Activated T-cell treated with anti-CD3 and anti-CD28 coated beads, Interleukin-2, amount 50 U/mL, for 72 hours (primary cell): ENCODE measurements around the gene TTLL10. TPM values are rescaled to one million over a fixed set of nuclear protein-coding genes. Genes with fewer than 3 reads are reported as not detected.
"Not testable (repeated sequence)": the region's sequence is repeated elsewhere in the genome, so short reads cannot be mapped to it uniquely, and the experiment has no call there.

Experiments used
- ATAC-seq, 2 donors: fragments of 150-1000 bp; cut with Tn5 transposase; replicated peaks in 1 of 2; 2 replicates each; pipeline ENCODE4 v1.10.0; 2021; ENCODE audit warnings: moderate library complexity in 2 of 2, mild to moderate bottlenecking in 1 of 2
- DNase-seq, 2 donors: peaks; one replicate each; pipeline ENCODE4 v3.0.0; 2021 to 2022; ENCODE audit warnings: mixed read lengths in 1 of 2
- H3K27ac Mint-ChIP-seq: one replicate; pipeline ENCODE4 v1.8.0; 2022; ENCODE audit warnings: mild to moderate bottlenecking, moderate library complexity, mixed read lengths
- H3K27me3 Mint-ChIP-seq: one replicate; pipeline ENCODE4 v1.8.0; 2022; ENCODE audit warnings: low read depth, mixed read lengths
- H3K36me3 Mint-ChIP-seq, 2 donors: one replicate each; pipeline ENCODE4 v1.8.0; 2022; ENCODE audit warnings: mixed read lengths in 2 of 2, mild to moderate bottlenecking in 1 of 2; ENCODE audit not compliant: insufficient read depth in 2 of 2
- H3K4me1 Mint-ChIP-seq: one replicate; pipeline ENCODE4 v1.8.0; 2022; ENCODE audit warnings: low read depth, mixed read lengths
- H3K4me3 Mint-ChIP-seq, 2 donors: one replicate each; pipeline ENCODE4 v1.8.0; 2022; ENCODE audit warnings: mild to moderate bottlenecking in 2 of 2, mixed read lengths in 2 of 2, moderate library complexity in 2 of 2
- H3K9me3 Mint-ChIP-seq, 2 donors: one replicate each; pipeline ENCODE4 v1.8.0; 2022; ENCODE audit warnings: mixed read lengths in 2 of 2
- total RNA-seq, 2 donors: library from RNA; stranded (reverse); gene quantifications; one replicate each; pipeline ENCODE4 v1.2.3, GENCODE V29; 2022

TTLL10 gene
- total RNA-seq, 2 donors from 2014 or later, result 0.36 TPM; not detected in 1

- no peaks in the 10 kb centered on the region for H3K4me1 Mint-ChIP-seq
- ATAC-seq (no peak), DNase-seq (no peak)
- no peak overlapping the region for H3K27ac Mint-ChIP-seq
- no peaks in the 10 kb centered on the region for H3K9me3 Mint-ChIP-seq
- no peaks in the 10 kb centered on the region for H3K36me3 Mint-ChIP-seq
- peaks cover 21% of the 10 kb centered on the region for H3K27me3 Mint-ChIP-seq
- no peak overlapping the region for H3K4me3 Mint-ChIP-seq
Measured at GRCh38 chr1:1183221-1183747, 9.6 kb downstream of the TTLL10 start.

GRCh38 chr1:1183833-1184775 is 10.4 kb downstream of the TTLL10 start:
- no peaks in the 10 kb centered on the region for H3K9me3 Mint-ChIP-seq
- DNase-seq (no peak), ATAC-seq (peak; percentile 26 to 37)
- no peaks in the 10 kb centered on the region for H3K36me3 Mint-ChIP-seq
- no peak overlapping the region for H3K27ac Mint-ChIP-seq
- peaks cover 21% of the 10 kb centered on the region for H3K27me3 Mint-ChIP-seq
- H3K4me1 Mint-ChIP-seq, result no peaks in the 10 kb centered on the region
- no peak overlapping the region for H3K4me3 Mint-ChIP-seq

GRCh38 chr1:1185101-1185765 is 11.6 kb downstream of the TTLL10 start:
- DNase-seq, result no peak
- H3K4me3 Mint-ChIP-seq, result no peak overlapping the region
- peaks cover 21% of the 10 kb centered on the region for H3K27me3 Mint-ChIP-seq
- no peaks in the 10 kb centered on the region for H3K9me3 Mint-ChIP-seq
- no peaks in the 10 kb centered on the region for H3K4me1 Mint-ChIP-seq
- no peaks in the 10 kb centered on the region for H3K36me3 Mint-ChIP-seq
- H3K27ac Mint-ChIP-seq, result no peak overlapping the region
- ATAC-seq, result no peak

GRCh38 chr1:1187938-1188337 is 14.3 kb downstream of the TTLL10 start:
- Mint-ChIP-seq H3K4me3 (no peak overlapping the region), H3K36me3 (peaks cover 4 to 7% of the 10 kb centered on the region in 2 donors), H3K4me1 (no peaks in the 10 kb centered on the region), H3K9me3 (peaks cover 0 to 6% of the 10 kb centered on the region in 2 donors), H3K27me3 (peaks cover 5% of the 10 kb centered on the region), H3K27ac (no peak overlapping the region)
- DNase-seq (no peak), ATAC-seq (no peak)

- ATAC-seq (no peak), DNase-seq (no peak)
- no peaks in the 10 kb centered on the region for H3K27me3 Mint-ChIP-seq
- no peak overlapping the region for H3K27ac Mint-ChIP-seq
- H3K4me1 Mint-ChIP-seq, result no peaks in the 10 kb centered on the region
- peaks cover 0 to 6% of the 10 kb centered on the region in 2 donors for H3K9me3 Mint-ChIP-seq
- peaks cover 4 to 7% of the 10 kb centered on the region in 2 donors for H3K36me3 Mint-ChIP-seq
- H3K4me3 Mint-ChIP-seq, result no peak overlapping the region
Measured at GRCh38 chr1:1189111-1189510, 15.4 kb downstream of the TTLL10 start.

GRCh38 chr1:1191734-1192133 is 18.1 kb downstream of the TTLL10 start:
- peaks cover 7% of the 10 kb centered on the region for H3K4me1 Mint-ChIP-seq
- DNase-seq (no peak), ATAC-seq (no peak)
- peaks cover 6 to 14% of the 10 kb centered on the region in 2 donors for H3K9me3 Mint-ChIP-seq
- H3K27me3 Mint-ChIP-seq, result no peaks in the 10 kb centered on the region
- H3K27ac Mint-ChIP-seq, result no peak overlapping the region
- H3K36me3 Mint-ChIP-seq, result peaks cover 17 to 19% of the 10 kb centered on the region in 2 donors
- no peak overlapping the region for H3K4me3 Mint-ChIP-seq

GRCh38 chr1:1194723-1195122 is 21.0 kb downstream of the TTLL10 start:
- peaks cover 17 to 19% of the 10 kb centered on the region in 2 donors for H3K36me3 Mint-ChIP-seq
- H3K27me3 Mint-ChIP-seq, result no peaks in the 10 kb centered on the region
- DNase-seq, result no peak
- H3K4me3 Mint-ChIP-seq, result no peak overlapping the region
- H3K9me3 Mint-ChIP-seq, result peaks cover 6 to 14% of the 10 kb centered on the region in 2 donors
- peaks cover 11% of the 10 kb centered on the region for H3K4me1 Mint-ChIP-seq
- peak overlapping the region; percentile 36 for H3K27ac Mint-ChIP-seq
- ATAC-seq, result no peak

- H3K27me3 Mint-ChIP-seq, H3K4me3 Mint-ChIP-seq, DNase-seq, ATAC-seq: not testable (repeated sequence)
- Mint-ChIP-seq H3K9me3 (peaks cover 6 to 14% of the 10 kb centered on the region in 2 donors), H3K36me3 (peaks cover 17 to 19% of the 10 kb centered on the region in 2 donors), H3K27ac (peak overlapping the region; percentile 58), H3K4me1 (peaks cover 18% of the 10 kb centered on the region)
Measured at GRCh38 chr1:1195726-1196125, 22.0 kb downstream of the TTLL10 start.

GRCh38 chr1:1196431-1197187 is 22.9 kb downstream of the TTLL10 start:
- no peak overlapping the region for H3K4me3 Mint-ChIP-seq
- no peaks in the 10 kb centered on the region for H3K27me3 Mint-ChIP-seq
- peaks cover 17 to 19% of the 10 kb centered on the region in 2 donors for H3K36me3 Mint-ChIP-seq
- no peak for DNase-seq
- peaks cover 19% of the 10 kb centered on the region for H3K4me1 Mint-ChIP-seq
- peak overlapping the region; percentile 58 for H3K27ac Mint-ChIP-seq
- peaks cover 6 to 14% of the 10 kb centered on the region in 2 donors for H3K9me3 Mint-ChIP-seq
- no peak for ATAC-seq

GRCh38 chr1:1197188-1197500 is 23.5 kb downstream of the TTLL10 start:
- no peak for DNase-seq
- Mint-ChIP-seq H3K27me3 (no peaks in the 10 kb centered on the region), H3K36me3 (peaks cover 14 to 16% of the 10 kb centered on the region in 2 donors), H3K4me3 (no peak overlapping the region), H3K9me3 (peaks cover 6 to 10% of the 10 kb centered on the region in 2 donors), H3K27ac (no peak overlapping the region), H3K4me1 (peaks cover 19% of the 10 kb centered on the region)
- no peak for ATAC-seq

GRCh38 chr1:1197551-1198422 is 24.1 kb downstream of the TTLL10 start:
- Mint-ChIP-seq H3K4me3 (no peak overlapping the region), H3K27me3 (no peaks in the 10 kb centered on the region), H3K9me3 (peaks cover 6 to 9% of the 10 kb centered on the region in 2 donors), H3K27ac (no peak overlapping the region), H3K4me1 (peaks cover 19% of the 10 kb centered on the region), H3K36me3 (peaks cover 12 to 13% of the 10 kb centered on the region in 2 donors)
- DNase-seq (no peak), ATAC-seq (no peak)
